GM19452 (cell line): ENCODE results near the gene MKX.
"Not testable (repeated sequence)": the region's sequence is repeated elsewhere in the genome, so short reads cannot be mapped to it uniquely, and the experiment has no call there.

Experiments used
- ATAC-seq: cut with Tn5 transposase; IDR thresholded peaks from one replicate; pipeline ENCODE4 v1.9.1; 2021; ENCODE audit not compliant: unreplicated experiment

The MKX gene

GRCh38 chr10:27695088-27695487 is 50.5 kb downstream of the MKX start:
- ATAC-seq: no peak

GRCh38 chr10:27692663-27693062 is 53.0 kb downstream of the MKX start:
- ATAC-seq: no peak

GRCh38 chr10:27688991-27689390 is 56.6 kb downstream of the MKX start:
- ATAC-seq: no peak

- no peak for ATAC-seq
These were observed 57.3 kb downstream of the MKX start for GRCh38 chr10:27688276-27688675.

GRCh38 chr10:27687743-27688142 is 57.9 kb downstream of the MKX start:
- no peak for ATAC-seq

- ATAC-seq: no peak
These were observed 58.3 kb downstream of the MKX start for GRCh38 chr10:27687326-27687725.

- ATAC-seq: no peak
These were observed 59.9 kb downstream of the MKX start for GRCh38 chr10:27685681-27686080.

- ATAC-seq: no peak
These were observed 62.4 kb downstream of the MKX start for GRCh38 chr10:27683226-27683625.

- ATAC-seq: not testable (repeated sequence)
These were observed 63.8 kb downstream of the MKX start for GRCh38 chr10:27681795-27682194.

- ATAC-seq: no peak
These were observed 64.7 kb downstream of the MKX start for GRCh38 chr10:27680691-27681605.

- no peak for ATAC-seq
These were observed 65.5 kb downstream of the MKX start for GRCh38 chr10:27680006-27680557.

- no peak for ATAC-seq
These were observed 66.2 kb downstream of the MKX start for GRCh38 chr10:27679369-27679912.

- no peak for ATAC-seq
These were observed 67.5 kb downstream of the MKX start for GRCh38 chr10:27678166-27678565.

GRCh38 chr10:27673065-27673464 is 72.6 kb downstream of the MKX start:
- no peak for ATAC-seq

GRCh38 chr10:27671821-27672220 is 73.8 kb downstream of the MKX start:
- no peak for ATAC-seq

- no peak for ATAC-seq
These were observed 81.2 kb downstream of the MKX start for GRCh38 chr10:27664461-27664860.

GRCh38 chr10:27663621-27664020 is 82.0 kb downstream of the MKX start:
- ATAC-seq: no peak

GRCh38 chr10:27661514-27662286 is 83.9 kb downstream of the MKX start:
- no peak for ATAC-seq

- ATAC-seq: no peak
These were observed 84.9 kb downstream of the MKX start for GRCh38 chr10:27660711-27661110.

GRCh38 chr10:27660268-27660667 is 85.4 kb downstream of the MKX start:
- no peak for ATAC-seq

GRCh38 chr10:27659786-27660185 is 85.8 kb downstream of the MKX start:
- no peak for ATAC-seq
